T-helper 2 cell treated with Interferon-gamma antibody and Interleukin-4, amounts not matched to agents 5 μg/mL and 100 μg/mL, for 36 hours (primary cell): ENCODE results near the gene STYK1.

Experiments used
- DNase-seq: peaks from one replicate; pipeline ENCODE4 v3.0.0; 2021; ENCODE audit warnings: low spot score
- H3K27ac Mint-ChIP-seq: one replicate; pipeline ENCODE4 v1.8.0; 2021; ENCODE audit warnings: mild to moderate bottlenecking, mixed read lengths
- H3K27me3 Mint-ChIP-seq: one replicate; pipeline ENCODE4 v1.8.0; 2021; ENCODE audit warnings: low read depth, mixed read lengths
- H3K36me3 Mint-ChIP-seq: one replicate; pipeline ENCODE4 v1.8.0; 2021; ENCODE audit warnings: low read depth, mixed read lengths
- H3K4me1 Mint-ChIP-seq: one replicate; pipeline ENCODE4 v1.8.0; 2021; ENCODE audit warnings: low read depth, mixed read lengths
- H3K4me3 Mint-ChIP-seq: one replicate; pipeline ENCODE4 v1.8.0; 2022; ENCODE audit warnings: mild to moderate bottlenecking, moderate library complexity, mixed read lengths
- H3K9me3 Mint-ChIP-seq: one replicate; pipeline ENCODE4 v1.8.0; 2021; ENCODE audit warnings: mixed read lengths

The STYK1 gene

DNA sequence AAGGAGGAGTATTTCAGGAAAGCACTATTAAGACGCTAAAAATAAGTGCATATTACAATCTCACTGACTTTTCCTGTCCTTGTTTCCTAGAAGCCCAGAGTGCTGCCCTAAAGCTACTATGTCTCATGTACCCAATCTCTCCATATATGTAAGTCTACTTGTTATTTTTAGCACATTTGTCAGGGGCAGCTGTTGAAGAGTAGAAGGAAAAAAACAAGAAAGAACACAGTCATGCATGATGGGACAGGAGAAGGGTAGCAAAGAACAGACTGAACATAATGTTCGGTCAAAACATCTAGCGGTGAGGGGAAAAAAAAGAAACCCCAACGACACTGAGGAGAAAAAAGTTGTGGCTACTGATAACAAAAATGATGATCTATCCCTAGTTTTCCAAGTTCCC lies 35.0 kb upstream of the STYK1 start:
- peaks cover 1% of the 10 kb centered on the region for H3K4me1 Mint-ChIP-seq
- no peak for DNase-seq
- no peaks in the 10 kb centered on the region for H3K9me3 Mint-ChIP-seq
- H3K36me3 Mint-ChIP-seq, result peaks cover 21% of the 10 kb centered on the region
- H3K4me3 Mint-ChIP-seq, result no peak overlapping the region
- H3K27me3 Mint-ChIP-seq, result no peaks in the 10 kb centered on the region
- H3K27ac Mint-ChIP-seq, result no peak overlapping the region

DNA sequence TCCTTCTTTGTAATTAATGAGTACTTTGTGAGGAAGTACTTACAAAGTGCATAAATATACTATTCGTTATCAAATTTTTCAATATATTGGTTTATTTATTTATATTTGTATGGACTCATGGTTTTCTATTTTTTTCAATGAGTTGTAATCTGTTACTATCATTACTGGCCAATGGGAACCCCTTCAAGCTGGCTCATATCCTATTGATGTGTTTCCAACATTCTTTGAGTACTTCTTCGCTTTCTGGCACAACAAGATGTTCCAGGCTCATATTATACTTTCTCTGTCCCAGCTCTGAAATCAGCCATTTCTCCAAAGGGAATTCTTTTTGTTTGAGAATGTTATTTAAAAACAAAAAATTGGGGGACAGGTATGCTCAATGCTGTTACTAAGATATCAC lies 31.8 kb upstream of the STYK1 start:
- Mint-ChIP-seq H3K9me3 (no peaks in the 10 kb centered on the region), H3K27ac (no peak overlapping the region), H3K36me3 (peaks cover 19% of the 10 kb centered on the region), H3K4me3 (no peak overlapping the region), H3K27me3 (no peaks in the 10 kb centered on the region), H3K4me1 (peaks cover 11% of the 10 kb centered on the region)
- no peak for DNase-seq

DNA sequence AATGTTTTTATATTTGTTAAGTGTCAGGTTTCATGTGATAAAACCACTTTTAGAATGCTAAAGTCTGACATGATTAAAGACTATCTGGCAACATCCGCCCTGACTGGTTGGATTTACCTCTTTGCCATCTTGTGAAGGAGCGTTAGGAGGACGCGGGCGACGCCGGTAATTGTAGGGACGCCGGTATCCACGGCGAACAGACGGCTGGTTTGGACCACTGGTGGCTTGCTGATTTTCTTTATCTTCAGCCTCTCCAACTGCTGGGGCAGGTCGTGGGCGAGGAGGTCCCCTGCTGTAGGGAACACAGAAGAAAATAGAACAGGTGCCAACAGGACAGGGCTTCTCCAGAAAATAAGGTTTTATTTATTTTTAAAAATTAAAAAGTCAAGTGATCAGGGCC lies 28.0 kb upstream of the STYK1 start:
- Mint-ChIP-seq H3K9me3 (no peaks in the 10 kb centered on the region), H3K4me3 (peak overlapping the region; percentile 47), H3K27ac (peak overlapping the region; percentile 81), H3K4me1 (peaks cover 13% of the 10 kb centered on the region), H3K27me3 (no peaks in the 10 kb centered on the region), H3K36me3 (peaks cover 20% of the 10 kb centered on the region)
- no peak for DNase-seq

DNA sequence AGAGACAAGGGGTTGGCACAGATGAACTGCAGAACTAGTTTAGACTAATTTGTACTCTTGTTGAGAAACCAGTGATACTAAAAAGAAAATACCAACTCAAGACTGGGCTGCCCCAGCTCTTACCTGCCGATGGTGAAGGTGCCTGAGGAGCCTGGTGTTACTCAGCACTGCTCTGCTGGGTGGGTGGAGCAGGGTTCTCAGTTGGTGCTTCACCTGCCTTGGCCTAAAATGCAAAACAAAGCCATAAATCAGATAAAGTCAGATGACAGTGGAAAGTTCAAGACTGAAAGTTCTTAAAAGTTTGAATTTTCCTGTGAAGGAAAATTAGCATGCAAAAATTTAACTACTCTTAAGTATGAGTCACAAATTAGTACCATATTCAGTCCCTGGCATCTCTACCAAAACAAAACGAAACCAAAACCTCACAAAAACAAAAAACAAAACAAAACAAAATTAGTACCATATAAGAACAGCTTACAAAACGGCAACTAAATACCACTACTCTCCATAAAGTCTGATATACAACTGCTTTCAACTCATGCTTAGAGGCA lies 27.4 kb upstream of the STYK1 start:
- Mint-ChIP-seq H3K27me3 (no peaks in the 10 kb centered on the region), H3K4me1 (peaks cover 13% of the 10 kb centered on the region), H3K36me3 (peaks cover 20% of the 10 kb centered on the region), H3K27ac (peak overlapping the region; percentile 81), H3K9me3 (no peaks in the 10 kb centered on the region), H3K4me3 (peak overlapping the region; percentile 47)
- DNase-seq, result peak; percentile 36

DNA sequence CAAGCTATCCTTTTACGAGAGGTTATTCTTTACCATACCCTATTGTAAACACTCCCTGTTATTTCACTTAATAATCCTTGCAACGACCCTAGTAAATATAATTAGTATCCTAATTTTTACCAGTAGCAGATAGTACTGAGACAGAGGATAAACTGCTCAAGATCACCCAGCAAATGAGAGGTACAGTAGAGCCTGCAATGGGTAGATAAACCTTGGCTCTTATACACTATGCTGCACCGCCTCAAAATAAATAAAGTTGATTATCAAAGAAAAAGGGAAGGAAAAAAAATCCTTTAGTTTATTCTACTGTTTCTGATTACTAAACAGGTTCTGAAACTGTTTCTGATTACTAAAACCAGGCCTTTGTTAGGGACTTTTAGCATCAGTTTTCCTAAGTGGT lies 26.7 kb upstream of the STYK1 start:
- no peak overlapping the region for H3K4me3 Mint-ChIP-seq
- peaks cover 20% of the 10 kb centered on the region for H3K36me3 Mint-ChIP-seq
- H3K27me3 Mint-ChIP-seq, result no peaks in the 10 kb centered on the region
- no peak for DNase-seq
- H3K9me3 Mint-ChIP-seq, result no peaks in the 10 kb centered on the region
- peak overlapping the region; percentile 81 for H3K27ac Mint-ChIP-seq
- peaks cover 17% of the 10 kb centered on the region for H3K4me1 Mint-ChIP-seq

DNA sequence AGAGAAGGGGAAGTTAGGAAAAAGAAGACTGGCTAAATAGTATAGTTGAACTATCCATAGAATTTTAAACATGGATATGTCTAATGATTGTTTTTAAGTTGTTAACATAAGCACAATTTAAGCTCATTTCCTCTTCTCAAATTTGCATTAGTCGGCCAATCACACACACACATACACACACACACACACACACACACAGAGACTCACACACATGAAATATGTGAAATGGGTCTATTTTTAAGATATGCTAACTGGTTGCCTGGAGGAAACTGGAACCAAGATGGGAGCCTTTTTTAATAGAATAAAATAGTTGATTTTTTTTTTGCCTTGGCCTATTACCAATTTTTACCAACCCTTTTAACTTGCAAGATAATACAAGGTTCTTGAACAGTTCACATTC lies 24.0 kb upstream of the STYK1 start:
- H3K27ac Mint-ChIP-seq, result no peak overlapping the region
- DNase-seq, result no peak
- H3K4me3 Mint-ChIP-seq, result no peak overlapping the region
- peaks cover 22% of the 10 kb centered on the region for H3K36me3 Mint-ChIP-seq
- no peaks in the 10 kb centered on the region for H3K27me3 Mint-ChIP-seq
- H3K4me1 Mint-ChIP-seq, result peaks cover 18% of the 10 kb centered on the region
- no peaks in the 10 kb centered on the region for H3K9me3 Mint-ChIP-seq

DNA sequence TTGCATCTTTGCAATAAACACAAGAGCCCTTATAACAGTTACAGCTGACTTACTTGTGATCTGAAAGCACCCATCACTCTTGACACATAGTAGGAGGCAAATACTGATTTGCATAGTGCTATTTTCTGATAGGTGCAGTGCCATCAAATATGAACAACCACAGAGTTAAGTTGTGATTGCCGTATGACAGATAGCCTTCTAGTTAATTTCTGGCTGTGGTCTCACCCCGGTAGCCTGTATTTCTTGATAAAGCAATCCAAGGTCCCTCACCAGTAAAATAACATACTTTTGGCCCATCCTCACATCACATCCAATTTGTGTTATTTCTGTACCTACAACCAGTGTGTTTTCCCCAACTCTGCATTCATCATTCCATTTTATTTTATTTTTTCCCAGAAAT lies 23.3 kb upstream of the STYK1 start:
- no peak overlapping the region for H3K27ac Mint-ChIP-seq
- no peak for DNase-seq
- peaks cover 18% of the 10 kb centered on the region for H3K4me1 Mint-ChIP-seq
- H3K27me3 Mint-ChIP-seq, result no peaks in the 10 kb centered on the region
- H3K4me3 Mint-ChIP-seq, result no peak overlapping the region
- peaks cover 22% of the 10 kb centered on the region for H3K36me3 Mint-ChIP-seq
- no peaks in the 10 kb centered on the region for H3K9me3 Mint-ChIP-seq

DNA sequence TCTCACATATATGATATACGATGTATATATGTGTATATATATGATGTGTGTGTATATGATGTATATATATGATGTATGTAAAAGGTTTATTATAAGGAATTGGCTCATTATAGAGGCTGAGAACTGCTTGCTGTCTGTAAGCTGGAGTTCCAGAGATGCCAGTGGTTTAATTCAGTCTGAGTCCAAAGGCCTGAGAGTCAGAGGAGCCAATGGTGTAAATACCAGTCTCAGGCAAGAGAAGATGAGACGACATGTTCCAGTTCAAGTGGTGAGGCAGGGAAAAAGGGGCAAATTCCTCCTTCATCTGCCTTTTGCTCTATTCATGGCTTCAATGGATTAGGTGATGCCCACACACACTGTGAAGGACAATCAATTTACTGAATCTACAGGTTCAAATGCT lies 17.1 kb upstream of the STYK1 start:
- H3K36me3 Mint-ChIP-seq, result peaks cover 2% of the 10 kb centered on the region
- DNase-seq, result no peak
- H3K4me1 Mint-ChIP-seq, result peaks cover 4% of the 10 kb centered on the region
- no peak overlapping the region for H3K4me3 Mint-ChIP-seq
- peaks cover 16% of the 10 kb centered on the region for H3K9me3 Mint-ChIP-seq
- no peaks in the 10 kb centered on the region for H3K27me3 Mint-ChIP-seq
- no peak overlapping the region for H3K27ac Mint-ChIP-seq

DNA sequence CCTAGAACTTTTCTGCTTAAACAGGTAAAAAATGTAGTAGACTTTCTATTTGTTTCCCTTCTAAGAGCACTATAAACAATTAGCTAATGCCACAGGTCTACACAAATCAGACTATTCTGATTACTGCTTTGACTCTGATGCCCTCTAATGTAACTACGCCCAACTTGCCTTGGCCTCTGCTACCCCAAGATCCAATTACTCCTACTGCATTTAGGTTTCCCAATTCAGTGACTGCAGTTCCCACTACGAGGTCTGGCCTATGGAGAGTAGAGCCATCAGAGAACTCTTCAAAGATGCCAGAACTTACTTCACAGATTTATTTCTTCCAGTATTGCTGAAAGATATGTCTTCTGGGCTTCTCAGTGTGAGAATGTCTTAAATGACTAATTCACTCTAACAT lies 15.3 kb upstream of the STYK1 start:
- Mint-ChIP-seq H3K9me3 (peaks cover 16% of the 10 kb centered on the region), H3K36me3 (no peaks in the 10 kb centered on the region), H3K4me3 (no peak overlapping the region), H3K27me3 (peaks cover 7% of the 10 kb centered on the region), H3K27ac (no peak overlapping the region), H3K4me1 (no peaks in the 10 kb centered on the region)
- DNase-seq, result no peak

DNA sequence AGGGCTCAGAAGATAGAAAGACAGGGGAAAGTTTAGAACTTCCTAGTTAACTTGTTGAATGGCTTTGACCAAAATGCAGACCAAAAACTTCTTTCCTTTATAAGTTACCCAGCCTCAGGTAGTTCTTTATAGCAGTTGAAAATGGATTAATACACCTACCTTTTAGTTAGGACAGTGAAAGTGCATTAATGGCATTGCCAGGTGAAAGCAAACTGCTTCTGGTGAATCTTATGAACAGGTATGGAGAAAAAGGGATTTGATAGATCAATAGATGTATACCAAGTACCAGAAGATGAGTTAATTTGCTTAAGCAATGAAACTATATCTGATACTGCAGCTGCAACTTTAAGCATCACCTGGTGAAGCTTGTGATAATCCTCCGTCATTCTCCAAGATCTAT lies 14.2 kb upstream of the STYK1 start:
- H3K9me3 Mint-ChIP-seq, result peaks cover 16% of the 10 kb centered on the region
- H3K4me1 Mint-ChIP-seq, result no peaks in the 10 kb centered on the region
- no peak overlapping the region for H3K27ac Mint-ChIP-seq
- H3K27me3 Mint-ChIP-seq, result peaks cover 7% of the 10 kb centered on the region
- no peak for DNase-seq
- H3K36me3 Mint-ChIP-seq, result no peaks in the 10 kb centered on the region
- H3K4me3 Mint-ChIP-seq, result no peak overlapping the region

DNA sequence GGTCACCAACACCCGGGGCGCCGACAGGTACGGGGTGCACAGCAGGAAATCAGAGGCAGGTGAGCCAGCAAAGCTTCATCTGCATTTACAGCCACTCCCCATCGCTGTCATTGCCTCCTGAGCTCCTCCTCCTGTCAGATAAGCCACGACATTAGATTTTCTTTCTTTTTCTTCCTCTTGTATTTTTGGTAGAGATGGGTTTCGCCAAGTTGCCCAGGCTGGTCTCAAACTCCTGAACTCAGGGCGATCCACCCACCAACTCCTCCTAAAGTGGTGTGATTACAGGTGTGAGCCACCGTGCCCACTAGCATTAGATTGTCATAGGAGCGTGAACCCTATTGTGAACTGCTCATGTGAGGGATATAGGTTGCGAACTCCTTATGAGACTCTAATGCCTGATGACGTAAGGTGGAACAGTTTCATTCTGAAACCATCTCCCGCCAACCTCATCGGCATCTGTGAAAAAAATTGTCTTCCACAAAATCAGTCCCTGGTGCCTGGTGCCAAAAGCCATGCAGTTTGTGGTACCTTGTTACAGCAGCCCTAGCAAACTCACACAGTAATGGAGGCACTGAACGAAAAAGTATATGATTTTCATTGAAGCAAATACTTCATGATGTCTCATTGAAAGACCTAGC lies 1.5 kb downstream of the STYK1 start:
- no peak overlapping the region for H3K27ac Mint-ChIP-seq
- H3K4me1 Mint-ChIP-seq, result peaks cover 48% of the 10 kb centered on the region
- no peak for DNase-seq

DNA sequence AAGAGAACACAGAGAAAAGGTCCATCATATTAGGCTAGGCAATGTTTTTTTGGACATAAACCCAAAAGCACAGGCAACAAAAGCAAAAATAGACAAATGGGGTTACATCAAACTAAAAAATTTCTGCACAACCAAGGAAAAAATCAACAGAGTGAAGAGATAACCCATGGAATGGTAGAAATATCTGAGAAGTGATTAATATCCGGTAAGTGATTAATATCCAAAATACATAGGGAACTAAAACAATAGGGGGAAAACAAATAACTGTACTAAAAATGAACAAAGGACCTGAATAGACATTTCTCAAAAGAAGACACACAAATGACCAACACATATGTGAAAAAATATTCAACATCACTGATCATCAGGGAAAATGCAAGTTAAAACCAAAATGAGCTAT lies 4.3 kb downstream of the STYK1 start:
- H3K9me3 Mint-ChIP-seq, result no peaks in the 10 kb centered on the region
- no peak overlapping the region for H3K27ac Mint-ChIP-seq
- H3K36me3 Mint-ChIP-seq, result no peaks in the 10 kb centered on the region
- H3K4me1 Mint-ChIP-seq, result peaks cover 32% of the 10 kb centered on the region
- no peak for DNase-seq
- no peak overlapping the region for H3K4me3 Mint-ChIP-seq
- peaks cover 52% of the 10 kb centered on the region for H3K27me3 Mint-ChIP-seq

More for the DNA sequence above, 1.5 kb downstream of the STYK1 start:
- Mint-ChIP-seq H3K9me3 (no peaks in the 10 kb centered on the region), H3K27me3 (peaks cover 67% of the 10 kb centered on the region), H3K4me3 (peak overlapping the region; percentile 37), H3K36me3 (no peaks in the 10 kb centered on the region)

DNA sequence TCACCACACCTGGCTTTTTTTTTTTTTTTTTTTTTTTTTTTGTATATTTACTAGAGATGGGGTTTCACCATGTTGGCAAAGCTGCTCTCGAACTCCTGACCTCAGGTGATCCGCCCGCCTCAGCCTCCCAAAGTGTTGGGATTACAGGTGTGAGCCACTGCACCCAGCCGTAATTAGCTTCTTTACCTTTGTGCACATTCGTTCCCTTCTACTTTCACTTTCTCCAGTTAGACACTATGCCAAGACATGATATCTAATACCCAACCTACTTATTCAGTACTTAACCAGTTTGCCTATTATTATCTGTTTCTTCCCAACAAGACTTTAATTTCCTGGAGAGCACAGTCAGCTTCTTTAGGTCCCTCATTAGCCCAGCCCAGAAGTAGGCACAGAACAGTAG lies 5.3 kb downstream of the STYK1 start:
- DNase-seq, result no peak
- no peaks in the 10 kb centered on the region for H3K9me3 Mint-ChIP-seq
- H3K4me3 Mint-ChIP-seq, result peak overlapping the region; percentile 34
- H3K27ac Mint-ChIP-seq, result no peak overlapping the region
- peaks cover 52% of the 10 kb centered on the region for H3K27me3 Mint-ChIP-seq
- peaks cover 24% of the 10 kb centered on the region for H3K4me1 Mint-ChIP-seq
- no peaks in the 10 kb centered on the region for H3K36me3 Mint-ChIP-seq

DNA sequence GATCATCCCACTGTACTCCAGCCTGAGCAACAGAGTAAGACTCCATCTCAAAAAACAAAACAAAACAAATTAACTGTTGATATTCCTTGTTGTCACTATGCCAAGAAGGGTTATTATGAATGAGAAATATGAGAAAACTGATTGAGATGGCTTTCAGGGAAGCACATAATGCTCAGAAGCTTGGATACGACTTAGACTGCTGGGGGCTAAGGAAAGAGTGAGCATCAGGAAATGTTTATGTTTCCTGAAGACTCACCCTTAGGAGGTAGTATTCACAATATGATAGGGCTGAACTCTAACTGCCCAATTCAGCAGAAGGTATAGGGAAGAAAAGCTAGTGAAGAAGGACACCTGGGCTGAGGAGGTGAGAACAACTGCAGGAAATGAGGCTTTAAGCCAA lies 6.3 kb downstream of the STYK1 start:
- H3K36me3 Mint-ChIP-seq, result no peaks in the 10 kb centered on the region
- H3K9me3 Mint-ChIP-seq, result no peaks in the 10 kb centered on the region
- no peak for DNase-seq
- H3K4me3 Mint-ChIP-seq, result no peak overlapping the region
- H3K4me1 Mint-ChIP-seq, result peaks cover 16% of the 10 kb centered on the region
- H3K27me3 Mint-ChIP-seq, result peaks cover 51% of the 10 kb centered on the region
- H3K27ac Mint-ChIP-seq, result no peak overlapping the region

DNA sequence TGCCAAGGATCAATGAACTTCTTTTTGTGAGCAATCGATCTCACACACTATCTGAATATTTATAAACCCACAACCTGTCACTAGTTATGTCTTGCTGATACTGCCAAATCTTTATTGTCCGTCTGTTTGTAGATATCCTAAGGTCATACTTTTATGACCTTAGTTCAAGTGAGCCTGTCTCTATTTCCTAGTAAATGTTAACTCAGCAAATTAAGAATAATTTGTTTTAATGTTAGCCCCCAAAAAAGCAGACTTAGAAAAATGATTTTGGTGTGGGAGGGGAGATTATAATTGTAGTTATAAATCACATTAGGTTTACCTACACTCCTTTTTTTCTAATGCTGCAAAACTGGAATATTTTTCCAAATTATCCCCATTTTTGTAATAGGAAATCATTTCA lies 9.4 kb downstream of the STYK1 start:
- no peaks in the 10 kb centered on the region for H3K9me3 Mint-ChIP-seq
- H3K36me3 Mint-ChIP-seq, result no peaks in the 10 kb centered on the region
- H3K4me3 Mint-ChIP-seq, result no peak overlapping the region
- DNase-seq, result no peak
- peaks cover 5% of the 10 kb centered on the region for H3K4me1 Mint-ChIP-seq
- H3K27ac Mint-ChIP-seq, result no peak overlapping the region
- peaks cover 48% of the 10 kb centered on the region for H3K27me3 Mint-ChIP-seq
